ENCODE results near the gene P2RX2. TPM values are rescaled to one million over a fixed set of nuclear protein-coding genes. Genes with fewer than 3 reads are reported as not detected.

P2RX2 gene
- polyA plus RNA-seq, 2 of the 4 experiments (the other 2 are of a cell fraction) = not detected

- H3K4me2 ChIP-seq = no peak overlapping the region
- CTCF ChIA-PET = interaction anchor here (1.6 to 9.8 kb wide), 3 partner anchors 9 to 220 kb away, joined by 3 to 87 read pairs (median 9); no protein-coding TSS in a partner anchor
- no peak overlapping the region for H3K27ac ChIP-seq
- H3K4me3 ChIP-seq = no peak overlapping the region
- H3K4me1 ChIP-seq = no peaks in the 10 kb centered on the region
- H3K9me3 ChIP-seq = no peaks in the 10 kb centered on the region
- DNase-seq (ENCODE audit: low read depth in 1 of 2, low spot score in 1 of 2) = no peak
- no peak for TF ChIP-seq CBX2 (IDR thresholded peaks at IDR 0.05; ENCODE audit: borderline replicate concordance, low read depth)
- TF ChIP-seq CBX8 (IDR thresholded peaks at IDR 0.05) = no peak
- TF ChIP-seq, protein P1, sequence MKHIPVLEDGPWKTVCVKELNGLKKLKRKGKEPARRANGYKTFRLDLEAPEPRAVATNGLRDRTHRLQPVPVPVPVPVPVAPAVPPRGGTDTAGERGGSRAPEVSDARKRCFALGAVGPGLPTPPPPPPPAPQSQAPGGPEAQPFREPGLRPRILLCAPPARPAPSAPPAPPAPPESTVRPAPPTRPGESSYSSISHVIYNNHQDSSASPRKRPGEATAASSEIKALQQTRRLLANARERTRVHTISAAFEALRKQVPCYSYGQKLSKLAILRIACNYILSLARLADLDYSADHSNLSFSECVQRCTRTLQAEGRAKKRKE (CRISPR knock-in tag; IDR thresholded peaks at IDR 0.05; ENCODE audit: low read depth) = no peak
- no peak for TF ChIP-seq ZC3H11A (IDR thresholded peaks at IDR 0.05)
- no peak for FAIRE-seq
- no peak for ATAC-seq
- 93% methylated on average over 29 of the region's 29 CpGs for WGBS (ENCODE audit: missing lambda C conversion rate)
- POLR2A ChIA-PET = no interaction called here
Measured at GRCh38 chr12:132635076-132635955, 16.7 kb downstream of the P2RX2 start.

DNA sequence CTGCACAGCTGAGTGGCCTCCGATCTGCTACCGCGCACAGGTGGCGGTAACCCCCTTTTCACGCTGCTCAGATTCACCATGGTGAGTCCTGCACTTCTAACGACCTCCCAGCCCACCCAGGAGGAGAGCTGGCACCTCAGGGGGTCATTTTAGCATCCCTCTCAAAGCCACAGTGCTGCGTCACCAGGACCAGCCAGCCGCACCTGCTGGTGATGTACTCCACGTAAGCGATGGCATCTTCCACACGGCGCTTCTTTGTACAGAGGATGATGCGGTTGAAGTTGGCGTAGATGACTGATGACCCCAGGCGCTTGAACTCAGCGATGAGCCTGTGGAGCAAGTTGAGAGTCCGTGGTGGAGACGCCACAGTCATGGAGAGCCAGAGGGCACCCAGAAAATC, 19.2 kb downstream of the P2RX2 start:
- ATAC-seq (no peak), DNase-seq (ENCODE audit: low read depth in 1 of 2, low spot score in 1 of 2) (no peak), FAIRE-seq (no peak)
- H3K4me3 ChIP-seq = no peak overlapping the region
- 92% methylated on average over 18 of the region's 18 CpGs for WGBS (ENCODE audit: missing lambda C conversion rate)
- no peaks in the 10 kb centered on the region for H3K9me3 ChIP-seq
- H3K4me2 ChIP-seq = no peak overlapping the region
- TF ChIP-seq HOXA7 (CRISPR knock-in tag; IDR thresholded peaks at IDR 0.05) = no peak
- no peak overlapping the region for H3K27ac ChIP-seq
- no peaks in the 10 kb centered on the region for H3K4me1 ChIP-seq
- ChIA-PET POLR2A (no interaction called here), CTCF (interaction anchor here (1.0 to 9.8 kb wide), 16 partner anchors 8 to 445 kb away, joined by 3 to 87 read pairs (median 6); no protein-coding TSS in a partner anchor)

- Histone ChIP-seq H3K4me3 (no peak overlapping the region), H3K4me2 (no peak overlapping the region), H3K9me3 (no peaks in the 10 kb centered on the region), H3K27ac (no peak overlapping the region), H3K4me1 (no peaks in the 10 kb centered on the region)
- FAIRE-seq = peak; percentile 13
- ChIA-PET POLR2A (no interaction called here), CTCF (interaction anchor here (0.6 to 9.8 kb wide), 30 partner anchors 9 to 492 kb away, joined by 3 to 87 read pairs (median 5); partner anchors contain the start of genes LRCOL1 and P2RX2)
- peak; percentile 67 to 71 for DNase-seq (ENCODE audit: low read depth in 1 of 2, low spot score in 1 of 2)
- WGBS (ENCODE audit: missing lambda C conversion rate) = 68% methylated on average over 25 of the region's 25 CpGs
- ATAC-seq = peak; percentile 75 to 84
- TF ChIP-seq MYC (IDR thresholded peaks at IDR 0.05; ENCODE audit: borderline replicate concordance, low read length) = no peak
- TF ChIP-seq BHLHE40 (IDR thresholded peaks at IDR 0.05; ENCODE audit: low read depth, low read length) = no peak
- TF ChIP-seq, protein P2, sequence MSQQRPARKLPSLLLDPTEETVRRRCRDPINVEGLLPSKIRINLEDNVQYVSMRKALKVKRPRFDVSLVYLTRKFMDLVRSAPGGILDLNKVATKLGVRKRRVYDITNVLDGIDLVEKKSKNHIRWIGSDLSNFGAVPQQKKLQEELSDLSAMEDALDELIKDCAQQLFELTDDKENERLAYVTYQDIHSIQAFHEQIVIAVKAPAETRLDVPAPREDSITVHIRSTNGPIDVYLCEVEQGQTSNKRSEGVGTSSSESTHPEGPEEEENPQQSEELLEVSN (IDR thresholded peaks at IDR 0.05; ENCODE audit: borderline replicate concordance, low read depth) = no peak
- no peak for TF ChIP-seq POLR2AphosphoS2 (conservative IDR thresholded peaks at IDR 0.05; ENCODE audit: low read length)
- TF ChIP-seq, protein P3, sequence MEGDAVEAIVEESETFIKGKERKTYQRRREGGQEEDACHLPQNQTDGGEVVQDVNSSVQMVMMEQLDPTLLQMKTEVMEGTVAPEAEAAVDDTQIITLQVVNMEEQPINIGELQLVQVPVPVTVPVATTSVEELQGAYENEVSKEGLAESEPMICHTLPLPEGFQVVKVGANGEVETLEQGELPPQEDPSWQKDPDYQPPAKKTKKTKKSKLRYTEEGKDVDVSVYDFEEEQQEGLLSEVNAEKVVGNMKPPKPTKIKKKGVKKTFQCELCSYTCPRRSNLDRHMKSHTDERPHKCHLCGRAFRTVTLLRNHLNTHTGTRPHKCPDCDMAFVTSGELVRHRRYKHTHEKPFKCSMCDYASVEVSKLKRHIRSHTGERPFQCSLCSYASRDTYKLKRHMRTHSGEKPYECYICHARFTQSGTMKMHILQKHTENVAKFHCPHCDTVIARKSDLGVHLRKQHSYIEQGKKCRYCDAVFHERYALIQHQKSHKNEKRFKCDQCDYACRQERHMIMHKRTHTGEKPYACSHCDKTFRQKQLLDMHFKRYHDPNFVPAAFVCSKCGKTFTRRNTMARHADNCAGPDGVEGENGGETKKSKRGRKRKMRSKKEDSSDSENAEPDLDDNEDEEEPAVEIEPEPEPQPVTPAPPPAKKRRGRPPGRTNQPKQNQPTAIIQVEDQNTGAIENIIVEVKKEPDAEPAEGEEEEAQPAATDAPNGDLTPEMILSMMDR (IDR thresholded peaks at IDR 0.05) = peak; percentile 80
- TF ChIP-seq USF2 (IDR thresholded peaks at IDR 0.05) = no peak
- no peak for TF ChIP-seq ZSCAN20 (CRISPR knock-in tag; IDR thresholded peaks at IDR 0.05)
- TF ChIP-seq SMC3 (IDR thresholded peaks at IDR 0.05) = peak; percentile 68
- no peak for TF ChIP-seq PHF8 (IDR thresholded peaks at IDR 0.05; ENCODE audit: borderline replicate concordance, low read depth)
- no peak for TF ChIP-seq GATA3 (IDR thresholded peaks at IDR 0.05; ENCODE audit: borderline replicate concordance)
- TF ChIP-seq, protein P4, sequence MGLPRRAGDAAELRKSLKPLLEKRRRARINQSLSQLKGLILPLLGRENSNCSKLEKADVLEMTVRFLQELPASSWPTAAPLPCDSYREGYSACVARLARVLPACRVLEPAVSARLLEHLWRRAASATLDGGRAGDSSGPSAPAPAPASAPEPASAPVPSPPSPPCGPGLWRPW (IDR thresholded peaks at IDR 0.05) = no peak
- TF ChIP-seq, protein P5, sequence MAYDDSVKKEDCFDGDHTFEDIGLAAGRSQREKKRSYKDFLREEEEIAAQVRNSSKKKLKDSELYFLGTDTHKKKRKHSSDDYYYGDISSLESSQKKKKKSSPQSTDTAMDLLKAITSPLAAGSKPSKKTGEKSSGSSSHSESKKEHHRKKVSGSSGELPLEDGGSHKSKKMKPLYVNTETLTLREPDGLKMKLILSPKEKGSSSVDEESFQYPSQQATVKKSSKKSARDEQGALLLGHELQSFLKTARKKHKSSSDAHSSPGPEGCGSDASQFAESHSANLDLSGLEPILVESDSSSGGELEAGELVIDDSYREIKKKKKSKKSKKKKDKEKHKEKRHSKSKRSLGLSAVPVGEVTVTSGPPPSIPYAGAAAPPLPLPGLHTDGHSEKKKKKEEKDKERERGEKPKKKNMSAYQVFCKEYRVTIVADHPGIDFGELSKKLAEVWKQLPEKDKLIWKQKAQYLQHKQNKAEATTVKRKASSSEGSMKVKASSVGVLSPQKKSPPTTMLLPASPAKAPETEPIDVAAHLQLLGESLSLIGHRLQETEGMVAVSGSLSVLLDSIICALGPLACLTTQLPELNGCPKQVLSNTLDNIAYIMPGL (CRISPR knock-in tag; IDR thresholded peaks at IDR 0.05; ENCODE audit: borderline replicate concordance) = no peak
- no peak for TF ChIP-seq NFE2L2 (conservative IDR thresholded peaks at IDR 0.05; ENCODE audit: low read length)
- no peak for TF ChIP-seq ZFP36 (IDR thresholded peaks at IDR 0.05; ENCODE audit: borderline replicate concordance, partially characterized antibody)
- no peak for TF ChIP-seq JUNB (IDR thresholded peaks at IDR 0.05)
- peak; percentile 45 to 48 for TF ChIP-seq RAD21 (conservative IDR thresholded peaks at IDR 0.05 in 1 of 2, IDR thresholded peaks at IDR 0.05 in 1 of 2)
- no peak for TF ChIP-seq HDAC2 (IDR thresholded peaks at IDR 0.05)
- TF ChIP-seq CBX2 (IDR thresholded peaks at IDR 0.05; ENCODE audit: borderline replicate concordance, low read depth) = no peak
- TF ChIP-seq MAFK (IDR thresholded peaks at IDR 0.05; ENCODE audit: partially characterized antibody) = peak; percentile 29
- TF ChIP-seq RNF2 (IDR thresholded peaks at IDR 0.05; ENCODE audit: borderline replicate concordance, low read depth) = no peak
Measured at GRCh38 chr12:132638541-132639408, 20.2 kb downstream of the P2RX2 start.

All from A549 (cell line).